Measurements from ENCODE around the gene PRSS27. TPM values are rescaled to one million over a fixed set of nuclear protein-coding genes. Genes with fewer than 3 reads are reported as not detected.

Gene PRSS27
- total and polyA plus RNA-seq, 2 of the 8 experiments (the other 6 are each of a cell fraction or from before 2014, with no cell fraction given): 1.3 to 7.5 TPM

DNA sequence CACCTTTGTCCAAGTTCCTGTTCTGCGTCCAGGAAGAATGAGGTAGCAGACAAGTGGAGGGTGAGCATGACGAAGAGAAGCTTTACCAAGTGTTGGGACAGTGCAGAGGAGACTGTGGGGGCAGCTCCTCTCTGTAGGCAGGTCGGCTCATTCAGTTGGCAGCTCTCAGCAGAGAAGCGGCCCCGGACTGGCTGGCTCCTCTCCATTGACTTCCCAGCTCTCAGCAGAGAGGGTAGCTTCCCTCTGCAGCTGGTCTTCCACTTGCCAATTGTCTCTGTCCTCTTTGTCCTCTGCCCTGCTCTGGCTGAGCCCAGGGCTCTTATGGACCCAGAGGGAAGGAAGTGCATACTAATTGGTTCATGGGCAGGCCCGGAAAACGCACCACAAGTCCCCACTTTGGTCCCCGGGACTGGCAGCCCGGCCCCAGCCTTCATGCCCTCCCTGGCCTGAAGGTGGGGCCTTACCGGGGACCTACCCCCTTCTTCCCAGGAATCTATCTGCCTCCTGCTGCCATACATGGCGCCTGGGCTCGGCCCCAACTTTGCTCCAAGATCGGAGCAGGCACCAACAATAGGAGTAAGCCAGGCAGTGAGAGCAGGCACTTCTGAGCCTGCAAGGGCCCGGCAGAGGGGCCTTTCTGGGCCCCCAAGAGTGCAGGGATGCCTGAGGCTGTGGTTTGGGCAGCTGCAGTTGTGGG lies 27.6 kb downstream of the PRSS27 start (continued):
- TF ChIP-seq FOSL1 (IDR thresholded peaks at IDR 0.05; ENCODE audit: insufficient read depth, low read depth, low read length) (no peak), SP1 (IDR thresholded peaks at IDR 0.05; ENCODE audit: low read depth, low read length) (no peak), CHD1 (IDR thresholded peaks at IDR 0.05; ENCODE audit: low read depth, low read length) (no peak), EGR1 (IDR thresholded peaks at IDR 0.05; ENCODE audit: borderline replicate concordance, low read depth, low read length) (no peak), EP300 (IDR thresholded peaks at IDR 0.05; ENCODE audit: borderline replicate concordance in 1 of 2, low read depth in 2 of 2, low read length in 2 of 2) (no peak), RBBP5 (IDR thresholded peaks at IDR 0.05; ENCODE audit: borderline replicate concordance, low read depth, low read length) (no peak)
